Urothelium cell line (cell line): ENCODE measurements around the gene CBFA2T3.
A peak's percentile ranks its signal among the peaks of the same experiment; 100 is the strongest.
"Not testable (repeated sequence)": the region's sequence is repeated elsewhere in the genome, so short reads cannot be mapped to it uniquely, and the experiment has no call there.

Experiments
- DNase-seq: peaks from one replicate; pipeline ENCODE4 v3.0.0; 2011; ENCODE audit warnings: low spot score, mixed read lengths
- FAIRE-seq: peaks from 2 replicates; lab custom pipeline; 2011; peaks lifted over from hg19 to GRCh38; lab: Jason Lieb, UNC

CBFA2T3 gene

GRCh38 chr16:88977018-88977811 is at the start of gene CBFA2T3:
TSS of gene CBFA2T3 (minus strand) at chr16:88977207. CDS start at chr16:88976807, 400 bp downstream.
- DNase-seq (no peak), FAIRE-seq (no peak)

GRCh38 chr16:89026121-89026612 is 49.2 kb upstream of the CBFA2T3 start:
- no peak for FAIRE-seq
- DNase-seq, result no peak

- FAIRE-seq (no peak), DNase-seq (no peak)
These were observed 48.6 kb upstream of the CBFA2T3 start for GRCh38 chr16:89025636-89026035.

DNA sequence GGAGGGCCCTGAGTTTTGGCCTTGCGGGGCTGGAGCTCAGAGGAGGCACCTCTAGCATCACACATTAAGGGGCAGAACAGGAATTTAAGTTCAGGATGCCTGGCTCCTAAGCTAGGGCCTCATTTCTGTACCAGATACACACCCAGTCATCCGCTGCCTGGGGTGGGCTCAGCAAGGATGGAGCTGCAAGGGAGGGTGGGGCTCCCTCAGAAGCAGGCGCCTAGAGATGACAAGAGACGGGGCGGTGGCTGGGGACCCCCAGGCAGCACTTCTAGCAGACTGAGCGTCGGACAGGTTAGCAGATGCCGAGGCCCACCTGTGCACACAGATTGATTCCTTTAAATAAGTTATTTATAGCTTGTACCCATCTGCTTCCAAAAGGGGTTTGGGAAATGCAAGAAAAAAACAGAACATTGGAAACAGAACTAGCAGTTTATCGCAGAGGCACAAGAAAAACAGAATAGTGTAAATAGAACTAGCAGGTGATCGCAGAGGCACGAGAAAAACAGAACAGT is 47.6 kb upstream of the CBFA2T3 start:
- DNase-seq, result no peak
- FAIRE-seq, result no peak

DNA sequence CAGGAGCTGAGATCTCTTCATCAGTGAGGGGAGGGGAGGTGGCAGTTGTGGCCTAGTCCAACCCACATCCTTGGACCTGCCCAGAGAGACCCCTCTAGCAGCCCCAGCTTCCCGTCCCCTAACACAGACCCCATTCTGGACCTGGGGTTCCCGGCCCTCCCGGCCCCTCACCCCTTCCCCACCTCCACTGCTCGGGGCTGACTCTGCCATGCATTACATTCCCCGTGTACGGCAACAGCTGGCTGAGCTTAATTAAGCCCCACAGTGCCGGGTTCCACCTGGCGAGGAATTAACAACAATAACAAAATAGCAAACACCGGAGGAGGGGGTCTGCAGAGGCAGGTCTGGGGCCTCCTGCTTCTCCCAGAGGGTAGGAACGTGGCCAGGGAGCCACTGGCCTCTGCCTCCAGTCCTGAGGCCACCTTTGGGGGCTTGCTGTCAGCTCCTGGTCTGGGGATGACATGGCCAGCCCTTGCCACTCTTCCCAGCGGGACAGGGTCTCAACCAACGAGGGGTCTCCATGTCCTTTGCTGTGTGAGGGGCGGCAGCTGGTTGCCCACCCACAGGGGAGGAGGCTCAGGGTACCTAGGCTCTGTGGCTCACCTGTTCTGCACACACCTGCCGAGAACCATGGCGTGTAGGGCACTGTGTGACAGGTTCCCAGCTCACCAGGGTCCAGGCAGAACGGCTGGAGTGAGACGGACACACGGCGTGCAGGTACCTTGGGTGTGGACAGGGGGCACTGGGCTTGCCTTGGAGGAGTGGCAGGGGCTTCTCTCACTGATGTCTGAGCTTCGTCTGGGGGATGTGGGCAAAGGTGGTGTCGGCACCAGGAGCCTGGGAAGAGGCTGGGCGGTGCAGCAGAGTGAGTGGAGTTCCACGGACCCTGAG is 46.9 kb upstream of the CBFA2T3 start:
- FAIRE-seq, result no peak
- DNase-seq, result no peak

DNA sequence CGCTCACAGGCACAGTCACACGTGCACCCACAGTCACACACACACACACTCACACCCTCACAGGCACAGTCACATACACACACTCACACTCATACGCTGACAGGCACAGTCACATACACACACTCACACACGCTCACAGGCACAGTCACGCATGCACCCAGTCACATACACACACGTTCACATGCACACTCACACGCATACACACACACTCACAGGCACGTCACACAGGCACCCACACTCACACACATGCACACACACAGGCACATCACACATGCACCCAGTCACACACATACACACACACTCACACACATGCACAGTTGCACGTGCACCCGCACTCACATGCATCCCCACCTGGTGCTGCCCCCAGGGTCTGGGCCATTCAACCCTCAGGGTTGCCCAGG is 46.1 kb upstream of the CBFA2T3 start:
- peak; percentile 95 for FAIRE-seq

GRCh38 chr16:89022051-89022836 is 45.2 kb upstream of the CBFA2T3 start:
- no peak for FAIRE-seq
- no peak for DNase-seq

More for the DNA sequence above, 46.1 kb upstream of the CBFA2T3 start:
- DNase-seq, result no peak

DNA sequence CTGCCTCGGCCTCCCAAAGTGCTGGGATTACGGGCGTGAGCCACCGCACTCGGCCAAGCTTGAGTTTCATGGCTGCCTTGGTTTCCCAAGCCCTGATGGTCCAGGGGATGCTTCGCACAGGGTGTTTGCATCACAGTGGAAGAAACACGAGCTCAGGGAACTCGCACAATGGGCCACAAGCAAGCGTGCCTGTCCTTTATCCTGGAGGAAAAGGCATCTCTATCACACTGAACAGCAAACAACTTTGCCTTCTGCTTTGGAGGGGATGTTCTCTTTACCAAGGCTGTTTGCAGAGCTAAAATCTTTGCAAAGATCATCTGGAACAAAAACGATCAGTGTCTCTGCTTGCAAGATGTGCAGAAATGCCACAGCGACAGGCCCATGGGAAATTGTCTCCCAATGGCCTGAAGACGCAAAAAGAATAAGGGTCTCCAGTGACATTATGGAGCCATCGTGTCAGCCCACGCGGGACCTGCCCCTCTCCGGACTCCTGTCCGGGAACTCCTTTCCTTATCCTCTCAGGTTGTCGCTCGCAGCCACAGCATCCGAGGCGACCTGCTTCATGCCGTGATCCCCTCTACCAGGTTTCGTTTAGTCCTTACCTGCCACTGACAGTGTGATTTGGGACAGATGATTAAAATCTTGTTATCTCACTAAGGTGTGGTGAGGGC is 44.1 kb upstream of the CBFA2T3 start:
- FAIRE-seq, result no peak
- no peak for DNase-seq

DNA sequence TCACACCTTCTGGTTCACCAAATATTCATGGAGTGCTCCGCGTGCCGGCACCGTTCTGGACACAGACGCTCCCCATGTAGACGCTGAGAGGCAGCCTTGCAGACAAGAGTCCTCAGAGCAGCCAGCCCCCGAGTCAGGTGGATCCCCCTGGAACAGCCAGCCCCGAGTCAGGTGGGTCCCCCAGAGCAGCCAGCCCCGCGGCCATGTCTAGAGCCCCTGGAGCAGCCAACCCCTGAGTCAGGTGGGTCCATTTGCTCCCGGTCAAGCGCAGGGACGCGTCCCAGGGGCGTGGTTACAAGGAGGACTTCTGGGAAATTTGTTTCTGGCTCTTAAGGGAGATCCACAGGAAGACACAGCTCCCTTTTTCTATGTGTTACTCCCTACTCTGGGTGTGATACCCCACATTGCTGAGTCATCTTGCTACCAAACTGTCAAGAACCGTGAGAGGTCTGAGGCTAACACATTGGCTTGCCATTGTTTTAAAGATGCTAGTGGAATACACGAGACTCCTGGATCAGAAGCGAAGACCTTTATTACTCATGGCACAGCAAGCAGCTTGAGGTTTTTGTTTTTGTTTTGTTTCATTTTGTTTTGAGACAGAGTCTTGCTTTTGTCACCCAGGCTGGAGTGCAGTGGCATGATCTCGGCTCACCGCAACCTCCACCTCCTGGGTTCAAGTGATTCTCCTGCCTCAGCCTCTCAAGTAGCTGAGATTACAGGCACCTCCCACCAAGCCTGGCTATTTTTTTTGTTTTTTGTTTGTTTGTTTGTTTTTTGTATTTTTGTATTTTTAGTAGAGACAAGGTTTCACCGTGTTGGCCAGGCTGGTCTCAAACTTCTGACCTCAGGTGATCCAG is 43.3 kb upstream of the CBFA2T3 start:
- DNase-seq, result peak; percentile 67
- peak; percentile 20 for FAIRE-seq

- FAIRE-seq, result no peak
- no peak for DNase-seq
These were observed 42.5 kb upstream of the CBFA2T3 start for GRCh38 chr16:89019511-89019910.

DNA sequence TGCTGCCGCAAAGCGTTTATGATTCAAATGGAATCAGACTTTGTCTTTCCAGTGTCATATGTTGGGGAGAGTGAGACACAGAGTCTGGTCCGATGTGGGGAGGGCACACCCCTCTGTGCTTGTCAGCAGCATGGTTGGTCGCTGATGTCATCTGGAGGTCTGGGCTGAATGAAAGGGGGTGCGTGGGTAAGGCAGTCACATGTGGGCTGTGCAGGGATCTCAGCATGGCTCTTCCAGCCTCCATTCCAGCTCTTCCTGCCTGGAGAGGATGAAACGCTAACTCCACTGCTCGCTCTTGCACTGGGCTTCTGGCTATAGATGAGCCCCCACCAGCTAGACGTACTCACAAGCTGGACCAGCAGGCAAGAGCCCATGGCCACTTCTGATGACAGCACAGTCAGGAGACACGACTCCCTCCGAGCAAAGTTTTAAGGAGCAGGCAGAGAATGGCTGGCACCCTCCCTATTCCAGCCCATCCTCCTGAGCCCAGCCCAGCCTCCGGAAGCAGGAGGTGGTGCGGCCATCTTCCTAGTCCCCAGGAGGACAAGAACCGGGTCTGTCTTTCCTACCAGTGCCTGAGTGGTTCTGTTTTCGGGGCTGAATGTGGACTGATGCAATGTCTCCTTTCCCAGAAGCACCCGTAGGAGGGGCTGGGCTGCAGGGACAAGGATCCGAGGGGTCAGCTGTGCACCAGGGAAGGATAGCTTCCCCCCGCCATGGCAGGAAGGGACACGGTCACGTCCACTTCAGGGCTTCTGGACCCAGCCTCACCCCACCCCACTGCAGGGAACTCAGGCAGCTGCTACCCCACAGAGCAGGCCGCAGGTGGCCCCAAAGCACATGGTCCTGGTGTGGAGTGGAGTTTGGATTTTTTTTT is 41.5 kb upstream of the CBFA2T3 start:
- DNase-seq (peak; percentile 76), FAIRE-seq (peak; percentile 95)

GRCh38 chr16:89017543-89018281 is 40.7 kb upstream of the CBFA2T3 start:
- FAIRE-seq (no peak), DNase-seq (no peak)

- not testable (repeated sequence) for FAIRE-seq, DNase-seq
These were observed 39.6 kb upstream of the CBFA2T3 start for GRCh38 chr16:89016561-89016960.

- DNase-seq (no peak), FAIRE-seq (no peak)
These were observed 38.4 kb upstream of the CBFA2T3 start for GRCh38 chr16:89015271-89015859.

GRCh38 chr16:89014403-89015230 is 37.6 kb upstream of the CBFA2T3 start:
- FAIRE-seq (no peak), DNase-seq (no peak)

GRCh38 chr16:89013692-89014402 is 36.8 kb upstream of the CBFA2T3 start:
- no peak for DNase-seq
- FAIRE-seq, result no peak
